Smooth muscle cell (in vitro differentiated cells): Measurements from ENCODE around the gene ZNF808. TPM values are rescaled to one million over a fixed set of nuclear protein-coding genes. Genes with fewer than 3 reads are reported as not detected.
"Not testable (repeated sequence)": the region's sequence is repeated elsewhere in the genome, so short reads cannot be mapped to it uniquely, and the experiment has no call there.

Experiments
- DNase-seq: peaks from one replicate; lab custom pipeline; 2025; ENCODE audit not compliant: unreplicated experiment; lab: John Stamatoyannopoulos, UW
- H2AFZ ChIP-seq: fragments of 200-600 bp; sonication (generic); 2 replicates; pipeline ENCODE4 v1.6.0; 2016; ENCODE audit warnings: antibody characterized with exemption, low read depth, mild to moderate bottlenecking
- H3F3A ChIP-seq: fragments of 200-600 bp; sonication (generic); 2 replicates; pipeline ENCODE4 v1.6.0; 2017; ENCODE audit warnings: antibody characterized with exemption, low read depth
- H3K27ac ChIP-seq: fragments of 200-600 bp; sonication (generic); 2 replicates; pipeline ENCODE4 v1.5.1; 2016; ENCODE audit warnings: low read depth, mild to moderate bottlenecking
- H3K27me3 ChIP-seq: fragments of 200-600 bp; sonication (generic); 2 replicates; pipeline ENCODE4 v1.6.1; 2016; ENCODE audit warnings: low read depth, mild to moderate bottlenecking
- H3K36me3 ChIP-seq: fragments of 200-600 bp; sonication (generic); 2 replicates; pipeline ENCODE4 v1.5.1; 2016; ENCODE audit warnings: low read depth
- H3K4me1 ChIP-seq: fragments of 200-600 bp; sonication (generic); 2 replicates; pipeline ENCODE4 v1.5.1; 2016; ENCODE audit warnings: low read depth
- H3K4me2 ChIP-seq: fragments of 200-600 bp; sonication (generic); 2 replicates; pipeline ENCODE4 v1.6.0; 2016; ENCODE audit warnings: mild to moderate bottlenecking
- H3K4me3 ChIP-seq: fragments of 200-600 bp; sonication (generic); 2 replicates; pipeline ENCODE4 v1.5.1; 2016; ENCODE audit warnings: mild to moderate bottlenecking
- H3K79me2 ChIP-seq: fragments of 200-600 bp; sonication (generic); 2 replicates; pipeline ENCODE4 v1.6.0; 2016; ENCODE audit warnings: low read depth, mild to moderate bottlenecking
- H3K9ac ChIP-seq: fragments of 200-600 bp; sonication (generic); 2 replicates; pipeline ENCODE4 v1.6.0; 2016; ENCODE audit warnings: low read depth
- H3K9me3 ChIP-seq: fragments of 200-600 bp; sonication (generic); replicated peaks from 2 replicates; pipeline ENCODE4 v1.5.1; 2016; ENCODE audit warnings: low read depth
- H4K20me1 ChIP-seq: fragments of 200-600 bp; sonication (generic); 2 replicates; pipeline ENCODE4 v1.6.0; 2016; ENCODE audit warnings: low read depth
- CTCF ChIP-seq: fragments of 200-600 bp; sonication (generic); IDR thresholded peaks from 2 replicates; pipeline ENCODE4 v1.5.1; 2017; ENCODE audit warnings: borderline replicate concordance, mild to moderate bottlenecking, antibody characterized with exemption; ENCODE audit not compliant: insufficient read depth, poor library complexity, severe bottlenecking
- WGBS: methylation state at CpG from one replicate; pipeline ENCODE4 v1.1.7; 2016; ENCODE audit warnings: low lambda C conversion rate; 5-methylcytosine and 5-hydroxymethylcytosine counted together
- polyA plus RNA-seq: library from polyadenylated mRNA; unstranded; fragments of >200 nt; fragmentation: Nextera tagmentation; extraction: Ambion mirVana; gene quantifications from 2 replicates; pipeline ENCODE4 v1.2.1, GENCODE V29; 2016
- total RNA-seq: library from RNA; depleted of rRNA; stranded (reverse); fragments of >200 nt; gene quantifications from 2 replicates; pipeline ENCODE4 v1.2.3, GENCODE V29; 2014

ZNF808 gene
- total RNA-seq (30.2 and 41.3 TPM in 2 replicates), polyA plus RNA-seq (1.3 and 3.7 TPM in 2 replicates)

GRCh38 chr19:52527134-52527955, at the start of gene ZNF808:
Gene ZNF808 (plus strand): TSS chr19:52527668. CDS start chr19:52543285, 15,617 bp downstream.
- peaks cover 5% of the 10 kb centered on the region for H3K4me1 ChIP-seq
- TF ChIP-seq CTCF, result peak; percentile 51
- H3K36me3 ChIP-seq, result no peaks in the 10 kb centered on the region
- H2AFZ ChIP-seq, result peak within 1 kb of the TSS; percentile 99
- DNase-seq, result peak; percentile 91
- peaks cover 40% of the 10 kb centered on the region for H3K79me2 ChIP-seq
- H3K9me3 ChIP-seq, result no peaks in the 10 kb centered on the region
- peaks cover 3% of the 10 kb centered on the region for H3F3A ChIP-seq
- no peaks in the 10 kb centered on the region for H3K27me3 ChIP-seq
- no peaks in the 10 kb centered on the region for H4K20me1 ChIP-seq
- H3K9ac ChIP-seq, result peak within 1 kb of the TSS; percentile 96
- H3K4me2 ChIP-seq, result peak within 1 kb of the TSS; percentile 95
- peak within 1 kb of the TSS; percentile 92 for H3K4me3 ChIP-seq
- under 1% methylated on average over 52 of the region's 54 CpGs for WGBS
- peak within 1 kb of the TSS; percentile 88 for H3K27ac ChIP-seq

- not testable (repeated sequence) for H3K9me3 ChIP-seq, H3F3A ChIP-seq, H3K79me2 ChIP-seq, H2AFZ ChIP-seq, H3K27ac ChIP-seq, H3K4me3 ChIP-seq, H3K4me2 ChIP-seq, H3K9ac ChIP-seq, H3K27me3 ChIP-seq, H3K36me3 ChIP-seq, DNase-seq, H3K4me1 ChIP-seq, H4K20me1 ChIP-seq
- WGBS, result 52% methylated on average over 7 of the region's 7 CpGs
These were observed 43.2 kb upstream of the ZNF808 start for GRCh38 chr19:52484111-52484743.

DNA sequence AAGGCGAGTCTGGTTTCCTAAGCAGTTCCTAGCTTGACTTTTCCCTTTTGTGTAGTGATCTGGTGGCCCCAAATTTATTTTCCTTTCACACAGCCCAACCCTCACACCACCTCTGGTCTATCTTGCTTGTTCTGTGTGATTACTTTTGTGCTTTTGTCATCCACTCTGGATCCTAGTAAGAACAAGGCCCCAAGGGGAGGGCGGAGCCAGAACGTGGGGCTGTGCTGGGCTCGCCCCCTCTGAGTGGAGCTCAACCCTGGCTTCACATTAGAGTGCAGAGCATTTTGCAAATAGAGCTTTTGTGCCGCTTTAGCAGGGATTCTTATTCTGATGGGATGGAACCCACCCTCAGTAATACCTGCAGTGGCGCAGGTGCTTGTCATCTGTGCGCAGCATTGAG, 42.4 kb upstream of the ZNF808 start:
- H3K4me2 ChIP-seq, H2AFZ ChIP-seq, H3K9ac ChIP-seq, H3K27me3 ChIP-seq, H3K79me2 ChIP-seq, H3K27ac ChIP-seq, H4K20me1 ChIP-seq, H3K9me3 ChIP-seq, H3K4me1 ChIP-seq, H3K4me3 ChIP-seq, DNase-seq, H3F3A ChIP-seq, H3K36me3 ChIP-seq: not testable (repeated sequence)
- 73% methylated on average over 7 of the region's 7 CpGs for WGBS

- not testable (repeated sequence) for H3F3A ChIP-seq, DNase-seq, H3K4me2 ChIP-seq, H4K20me1 ChIP-seq, H3K9me3 ChIP-seq, H3K4me1 ChIP-seq, H3K27ac ChIP-seq, H3K27me3 ChIP-seq, H2AFZ ChIP-seq, H3K79me2 ChIP-seq, H3K9ac ChIP-seq, H3K36me3 ChIP-seq, H3K4me3 ChIP-seq
- 42% methylated on average over 8 of the region's 8 CpGs for WGBS
These were observed 41.8 kb upstream of the ZNF808 start for GRCh38 chr19:52485561-52486240.
